ENCODE measurements around the gene GRHL1. TPM values are rescaled to one million over a fixed set of nuclear protein-coding genes. Genes with fewer than 3 reads are reported as not detected.

GRHL1 gene
- total and polyA plus RNA-seq, 9 of the 15 experiments (the other 6 are each of a cell fraction or from before 2014, with no cell fraction given) = 1.7 to 6.1 (median 4.7) TPM

GRCh38 chr2:10043256-10043905 is 91.9 kb downstream of the GRHL1 start, which contains the start of gene KLF11 (continued):
- TF ChIP-seq RERE (CRISPR knock-in tag; IDR thresholded peaks at IDR 0.05; ENCODE audit: borderline replicate concordance) (0 out of 2 replicates have a peak, but pooled peaks have one; percentile 91), ZBTB9 (CRISPR knock-in tag; IDR thresholded peaks at IDR 0.05) (peak; percentile 85; the same call in 1 of the 2 replicates), BRCA1 (IDR thresholded peaks at IDR 0.05) (no peak), BRCA1 (CRISPR knock-in tag; IDR thresholded peaks at IDR 0.05) (peak; percentile 81; the same call in 1 of the 2 replicates), CREB1 (IDR thresholded peaks at IDR 0.05) (no peak; the same call in 1 of the 2 replicates), CREB1 (CRISPR knock-in tag; IDR thresholded peaks at IDR 0.05) (peak; percentile 42), CREB3 (tag; conservative IDR thresholded peaks at IDR 0.05; ENCODE audit: low read depth) (no peak), NELFE (IDR thresholded peaks at IDR 0.05; ENCODE audit: insufficient read depth, insufficient read length) (no peak), HMGN3 (IDR thresholded peaks at IDR 0.05; ENCODE audit: borderline replicate concordance, extremely low read depth, insufficient read length, low read depth, low read length) (peak; percentile 91), ZFX (CRISPR knock-in tag; IDR thresholded peaks at IDR 0.05) (peak; percentile 83), NR3C1 (CRISPR knock-in tag; IDR thresholded peaks at IDR 0.05) (peak; percentile 93), SNAPC5 (CRISPR knock-in tag; IDR thresholded peaks at IDR 0.05) (no peak), PRPF4 (IDR thresholded peaks at IDR 0.05; ENCODE audit: insufficient read depth, low read depth, low read length, poor library complexity, severe bottlenecking) (peak; percentile 8), MCM7 (IDR thresholded peaks at IDR 0.05) (no peak), HDAC1 (IDR thresholded peaks at IDR 0.05) (0 out of 4 replicates have a peak, but pooled peaks of 1 of the 2 experiments have one; percentile 28), VEZF1 (CRISPR knock-in tag; IDR thresholded peaks at IDR 0.05) (peak; percentile 48; the same call in 1 of the 2 replicates), TGIF2 (CRISPR knock-in tag; IDR thresholded peaks at IDR 0.05) (0 out of 2 replicates have a peak, but pooled peaks have one; percentile 50), PHF8 (IDR thresholded peaks at IDR 0.05; ENCODE audit: borderline replicate concordance, low read length) (peak; percentile 65; the same call in 1 of the 2 replicates)

Data from K562 (cell line).